ENCODE results near the gene MGMT.

DNA sequence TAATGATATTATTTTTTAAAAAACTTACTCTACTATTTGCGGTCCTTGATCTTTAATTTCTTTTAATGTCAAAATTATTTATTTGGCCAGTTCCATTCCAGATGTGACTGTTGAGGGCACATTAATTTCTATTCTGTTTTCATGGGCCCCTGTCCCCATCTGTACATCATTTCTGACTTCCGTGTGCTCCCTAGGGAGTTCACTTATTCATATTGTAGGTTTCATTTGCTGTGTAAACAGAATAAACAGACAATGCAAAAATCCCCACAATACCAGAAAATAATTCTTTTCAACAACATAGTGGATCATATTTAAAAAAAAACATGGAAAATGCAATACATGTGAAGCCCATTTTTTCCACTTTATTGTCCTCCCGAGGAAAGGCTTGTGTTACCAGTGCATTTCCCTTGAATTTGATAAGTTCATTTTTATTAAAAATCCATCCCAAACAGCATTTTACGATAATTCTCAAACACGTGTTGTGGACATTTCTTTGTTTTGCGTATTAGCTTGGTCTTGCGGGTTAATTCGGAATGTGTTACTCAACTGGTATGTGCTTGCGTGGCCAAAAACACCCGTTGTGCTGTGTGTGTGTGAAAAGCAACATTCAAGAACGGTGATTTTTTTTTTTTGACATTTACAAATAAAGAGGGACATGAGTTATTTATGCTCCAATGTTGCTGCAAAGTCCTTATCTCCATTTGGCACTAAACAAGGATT, 138.4 kb downstream of the MGMT start:
- TF ChIP-seq, protein P1, sequence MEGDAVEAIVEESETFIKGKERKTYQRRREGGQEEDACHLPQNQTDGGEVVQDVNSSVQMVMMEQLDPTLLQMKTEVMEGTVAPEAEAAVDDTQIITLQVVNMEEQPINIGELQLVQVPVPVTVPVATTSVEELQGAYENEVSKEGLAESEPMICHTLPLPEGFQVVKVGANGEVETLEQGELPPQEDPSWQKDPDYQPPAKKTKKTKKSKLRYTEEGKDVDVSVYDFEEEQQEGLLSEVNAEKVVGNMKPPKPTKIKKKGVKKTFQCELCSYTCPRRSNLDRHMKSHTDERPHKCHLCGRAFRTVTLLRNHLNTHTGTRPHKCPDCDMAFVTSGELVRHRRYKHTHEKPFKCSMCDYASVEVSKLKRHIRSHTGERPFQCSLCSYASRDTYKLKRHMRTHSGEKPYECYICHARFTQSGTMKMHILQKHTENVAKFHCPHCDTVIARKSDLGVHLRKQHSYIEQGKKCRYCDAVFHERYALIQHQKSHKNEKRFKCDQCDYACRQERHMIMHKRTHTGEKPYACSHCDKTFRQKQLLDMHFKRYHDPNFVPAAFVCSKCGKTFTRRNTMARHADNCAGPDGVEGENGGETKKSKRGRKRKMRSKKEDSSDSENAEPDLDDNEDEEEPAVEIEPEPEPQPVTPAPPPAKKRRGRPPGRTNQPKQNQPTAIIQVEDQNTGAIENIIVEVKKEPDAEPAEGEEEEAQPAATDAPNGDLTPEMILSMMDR (IDR thresholded peaks at IDR 0.05; ENCODE audit: poor library complexity, severe bottlenecking), result no peak
- TF ChIP-seq RAD21 (conservative IDR thresholded peaks at IDR 0.05) (no peak), POLR2AphosphoS5 (IDR thresholded peaks at IDR 0.05) (no peak), MXI1 (conservative IDR thresholded peaks at IDR 0.05; ENCODE audit: poor library complexity, severe bottlenecking) (no peak), EZH2 (IDR thresholded peaks at IDR 0.05; ENCODE audit: borderline replicate concordance, insufficient read depth, low read length, poor library complexity, severe bottlenecking) (no peak), EP300 (conservative IDR thresholded peaks at IDR 0.05; ENCODE audit: poor library complexity, severe bottlenecking) (no peak)
- TF ChIP-seq, protein P2, sequence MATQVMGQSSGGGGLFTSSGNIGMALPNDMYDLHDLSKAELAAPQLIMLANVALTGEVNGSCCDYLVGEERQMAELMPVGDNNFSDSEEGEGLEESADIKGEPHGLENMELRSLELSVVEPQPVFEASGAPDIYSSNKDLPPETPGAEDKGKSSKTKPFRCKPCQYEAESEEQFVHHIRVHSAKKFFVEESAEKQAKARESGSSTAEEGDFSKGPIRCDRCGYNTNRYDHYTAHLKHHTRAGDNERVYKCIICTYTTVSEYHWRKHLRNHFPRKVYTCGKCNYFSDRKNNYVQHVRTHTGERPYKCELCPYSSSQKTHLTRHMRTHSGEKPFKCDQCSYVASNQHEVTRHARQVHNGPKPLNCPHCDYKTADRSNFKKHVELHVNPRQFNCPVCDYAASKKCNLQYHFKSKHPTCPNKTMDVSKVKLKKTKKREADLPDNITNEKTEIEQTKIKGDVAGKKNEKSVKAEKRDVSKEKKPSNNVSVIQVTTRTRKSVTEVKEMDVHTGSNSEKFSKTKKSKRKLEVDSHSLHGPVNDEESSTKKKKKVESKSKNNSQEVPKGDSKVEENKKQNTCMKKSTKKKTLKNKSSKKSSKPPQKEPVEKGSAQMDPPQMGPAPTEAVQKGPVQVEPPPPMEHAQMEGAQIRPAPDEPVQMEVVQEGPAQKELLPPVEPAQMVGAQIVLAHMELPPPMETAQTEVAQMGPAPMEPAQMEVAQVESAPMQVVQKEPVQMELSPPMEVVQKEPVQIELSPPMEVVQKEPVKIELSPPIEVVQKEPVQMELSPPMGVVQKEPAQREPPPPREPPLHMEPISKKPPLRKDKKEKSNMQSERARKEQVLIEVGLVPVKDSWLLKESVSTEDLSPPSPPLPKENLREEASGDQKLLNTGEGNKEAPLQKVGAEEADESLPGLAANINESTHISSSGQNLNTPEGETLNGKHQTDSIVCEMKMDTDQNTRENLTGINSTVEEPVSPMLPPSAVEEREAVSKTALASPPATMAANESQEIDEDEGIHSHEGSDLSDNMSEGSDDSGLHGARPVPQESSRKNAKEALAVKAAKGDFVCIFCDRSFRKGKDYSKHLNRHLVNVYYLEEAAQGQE (IDR thresholded peaks at IDR 0.05; ENCODE audit: borderline replicate concordance), result no peak

Data from neural cell (in vitro differentiated cells).